ENCODE data around the gene ACTR3.

DNA sequence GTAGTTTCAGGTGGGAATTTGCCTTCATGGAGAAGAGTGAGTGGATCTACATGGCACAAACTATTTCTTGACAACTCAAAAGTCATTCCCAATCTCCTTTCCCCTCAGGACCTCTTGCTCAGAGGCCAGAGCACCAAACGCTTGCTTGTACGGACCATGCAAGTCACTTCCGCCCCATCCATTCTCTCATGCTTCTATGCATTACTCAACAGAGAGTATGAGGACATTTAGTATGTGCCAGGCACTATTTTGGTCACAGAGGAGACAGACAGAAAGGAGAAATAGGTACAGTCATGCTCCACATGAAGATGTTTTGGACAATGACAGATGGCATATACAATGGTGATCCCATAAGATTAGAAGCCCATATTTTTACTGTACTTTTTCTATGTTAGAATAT lies 117.5 kb downstream of the ACTR3 start:
- TF ChIP-seq, protein P1, sequence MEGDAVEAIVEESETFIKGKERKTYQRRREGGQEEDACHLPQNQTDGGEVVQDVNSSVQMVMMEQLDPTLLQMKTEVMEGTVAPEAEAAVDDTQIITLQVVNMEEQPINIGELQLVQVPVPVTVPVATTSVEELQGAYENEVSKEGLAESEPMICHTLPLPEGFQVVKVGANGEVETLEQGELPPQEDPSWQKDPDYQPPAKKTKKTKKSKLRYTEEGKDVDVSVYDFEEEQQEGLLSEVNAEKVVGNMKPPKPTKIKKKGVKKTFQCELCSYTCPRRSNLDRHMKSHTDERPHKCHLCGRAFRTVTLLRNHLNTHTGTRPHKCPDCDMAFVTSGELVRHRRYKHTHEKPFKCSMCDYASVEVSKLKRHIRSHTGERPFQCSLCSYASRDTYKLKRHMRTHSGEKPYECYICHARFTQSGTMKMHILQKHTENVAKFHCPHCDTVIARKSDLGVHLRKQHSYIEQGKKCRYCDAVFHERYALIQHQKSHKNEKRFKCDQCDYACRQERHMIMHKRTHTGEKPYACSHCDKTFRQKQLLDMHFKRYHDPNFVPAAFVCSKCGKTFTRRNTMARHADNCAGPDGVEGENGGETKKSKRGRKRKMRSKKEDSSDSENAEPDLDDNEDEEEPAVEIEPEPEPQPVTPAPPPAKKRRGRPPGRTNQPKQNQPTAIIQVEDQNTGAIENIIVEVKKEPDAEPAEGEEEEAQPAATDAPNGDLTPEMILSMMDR (IDR thresholded peaks at IDR 0.05; ENCODE audit: borderline replicate concordance, extremely low read depth, low read length, poor library complexity, severe bottlenecking), result no peak
- TF ChIP-seq EZH2 (IDR thresholded peaks at IDR 0.05; ENCODE audit: borderline replicate concordance, low read depth, low read length, severe bottlenecking), result no peak

Measured in DND-41 (cell line).